ENCODE measurements around the gene TENM3. TPM values are rescaled to one million over a fixed set of nuclear protein-coding genes. Genes with fewer than 3 reads are reported as not detected.

Gene TENM3
- total RNA-seq, 1 donor = 14.0 TPM

DNA sequence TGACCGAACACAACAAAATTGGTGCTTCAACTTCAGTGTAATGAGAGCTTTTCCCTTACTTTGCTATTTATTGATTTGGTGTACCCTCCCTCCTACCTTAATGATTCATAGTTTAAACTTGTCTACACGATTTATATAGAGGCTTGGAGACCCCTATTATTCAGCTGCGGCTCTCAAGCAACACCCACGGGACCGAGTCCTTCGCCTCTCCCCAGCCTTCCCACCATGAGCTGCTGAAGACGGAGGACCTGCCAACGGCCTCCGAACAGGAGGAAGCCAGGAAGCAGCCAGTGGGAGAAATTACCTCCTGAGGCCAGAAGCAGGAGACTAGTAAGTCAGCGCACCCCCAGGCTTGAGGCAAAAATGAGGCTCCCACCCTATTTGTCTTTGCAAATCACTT, 595.3 kb downstream of the TENM3 start:
- DNase-seq (ENCODE audit: low read depth) = no peak
- TF ChIP-seq, protein P1, sequence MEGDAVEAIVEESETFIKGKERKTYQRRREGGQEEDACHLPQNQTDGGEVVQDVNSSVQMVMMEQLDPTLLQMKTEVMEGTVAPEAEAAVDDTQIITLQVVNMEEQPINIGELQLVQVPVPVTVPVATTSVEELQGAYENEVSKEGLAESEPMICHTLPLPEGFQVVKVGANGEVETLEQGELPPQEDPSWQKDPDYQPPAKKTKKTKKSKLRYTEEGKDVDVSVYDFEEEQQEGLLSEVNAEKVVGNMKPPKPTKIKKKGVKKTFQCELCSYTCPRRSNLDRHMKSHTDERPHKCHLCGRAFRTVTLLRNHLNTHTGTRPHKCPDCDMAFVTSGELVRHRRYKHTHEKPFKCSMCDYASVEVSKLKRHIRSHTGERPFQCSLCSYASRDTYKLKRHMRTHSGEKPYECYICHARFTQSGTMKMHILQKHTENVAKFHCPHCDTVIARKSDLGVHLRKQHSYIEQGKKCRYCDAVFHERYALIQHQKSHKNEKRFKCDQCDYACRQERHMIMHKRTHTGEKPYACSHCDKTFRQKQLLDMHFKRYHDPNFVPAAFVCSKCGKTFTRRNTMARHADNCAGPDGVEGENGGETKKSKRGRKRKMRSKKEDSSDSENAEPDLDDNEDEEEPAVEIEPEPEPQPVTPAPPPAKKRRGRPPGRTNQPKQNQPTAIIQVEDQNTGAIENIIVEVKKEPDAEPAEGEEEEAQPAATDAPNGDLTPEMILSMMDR (IDR thresholded peaks at IDR 0.05; ENCODE audit: insufficient read depth, low read length) = no peak
- no peak overlapping the region for H3K4me3 ChIP-seq (ENCODE audit: low read depth, low read length)

DNA sequence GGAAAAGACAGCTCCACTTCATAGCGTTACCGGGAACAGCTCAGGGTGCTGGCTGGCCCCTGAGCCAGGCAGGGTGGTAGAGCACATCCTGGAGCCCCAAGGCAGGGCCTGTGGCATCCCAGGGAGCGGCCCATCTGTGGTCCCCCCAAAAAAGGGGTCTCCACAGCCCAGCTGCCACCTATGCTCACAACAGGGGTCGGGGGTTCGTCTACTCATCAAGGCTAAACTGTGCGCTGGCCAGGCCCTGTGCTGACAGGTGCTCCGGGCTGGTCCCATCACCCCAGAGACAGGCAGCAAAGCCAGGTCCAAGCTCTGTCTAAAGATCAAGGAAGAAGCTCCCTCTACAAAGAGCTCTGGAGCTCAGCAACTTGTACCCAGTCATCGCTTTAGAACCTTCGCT, 596.1 kb downstream of the TENM3 start:
- TF ChIP-seq, protein P1 (IDR thresholded peaks at IDR 0.05; ENCODE audit: insufficient read depth, low read length) = no peak
- no peak for DNase-seq (ENCODE audit: low read depth)
- no peak overlapping the region for H3K4me3 ChIP-seq (ENCODE audit: low read depth, low read length)

DNA sequence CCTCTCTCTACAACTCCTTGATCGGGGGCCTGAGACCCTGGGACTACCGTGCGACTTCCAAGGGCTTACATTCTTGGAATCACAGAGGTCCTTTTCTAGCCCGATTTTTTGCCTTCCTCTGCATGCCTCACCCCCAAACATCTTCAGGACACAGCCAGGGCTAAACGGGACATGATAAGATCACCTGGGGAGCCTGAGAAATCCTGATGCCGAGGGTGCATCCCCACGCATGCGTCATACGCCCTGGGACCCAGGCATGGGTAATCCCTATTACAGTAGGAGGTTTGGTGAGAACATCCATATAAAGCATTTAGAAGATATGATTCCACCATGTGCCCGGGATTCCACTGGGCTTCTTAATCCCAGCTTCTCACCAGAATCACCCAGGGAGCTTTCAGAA, 596.9 kb downstream of the TENM3 start:
- TF ChIP-seq, protein P1 (IDR thresholded peaks at IDR 0.05; ENCODE audit: insufficient read depth, low read length) = no peak
- DNase-seq (ENCODE audit: low read depth) = no peak
- no peak overlapping the region for H3K4me3 ChIP-seq (ENCODE audit: low read depth, low read length)

DNA sequence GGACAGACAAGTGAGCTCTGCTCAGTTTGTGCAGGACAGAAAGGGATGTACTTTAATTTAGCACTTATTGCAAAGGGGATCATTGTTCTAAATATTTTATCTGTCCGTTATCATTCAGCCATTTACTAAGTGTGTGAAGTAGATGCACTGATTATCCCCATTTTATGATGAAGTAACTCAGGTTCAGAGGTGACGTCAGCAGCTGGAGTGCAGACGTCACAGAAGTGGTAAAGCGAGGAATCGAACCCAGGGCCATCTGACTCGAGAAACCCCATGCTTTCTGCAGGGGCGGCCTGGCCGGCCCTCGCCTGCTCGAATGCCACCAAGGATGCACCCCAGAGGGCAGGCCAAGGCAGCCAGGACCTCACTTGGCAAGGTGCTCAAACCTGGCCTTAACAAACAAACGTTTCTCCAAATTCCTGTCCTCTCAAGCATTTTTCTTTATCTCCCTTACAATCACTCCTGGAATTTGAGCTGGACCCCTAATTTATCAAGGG, 599.0 kb downstream of the TENM3 start:
- H3K4me3 ChIP-seq (ENCODE audit: low read depth, low read length) = no peak overlapping the region

DNA sequence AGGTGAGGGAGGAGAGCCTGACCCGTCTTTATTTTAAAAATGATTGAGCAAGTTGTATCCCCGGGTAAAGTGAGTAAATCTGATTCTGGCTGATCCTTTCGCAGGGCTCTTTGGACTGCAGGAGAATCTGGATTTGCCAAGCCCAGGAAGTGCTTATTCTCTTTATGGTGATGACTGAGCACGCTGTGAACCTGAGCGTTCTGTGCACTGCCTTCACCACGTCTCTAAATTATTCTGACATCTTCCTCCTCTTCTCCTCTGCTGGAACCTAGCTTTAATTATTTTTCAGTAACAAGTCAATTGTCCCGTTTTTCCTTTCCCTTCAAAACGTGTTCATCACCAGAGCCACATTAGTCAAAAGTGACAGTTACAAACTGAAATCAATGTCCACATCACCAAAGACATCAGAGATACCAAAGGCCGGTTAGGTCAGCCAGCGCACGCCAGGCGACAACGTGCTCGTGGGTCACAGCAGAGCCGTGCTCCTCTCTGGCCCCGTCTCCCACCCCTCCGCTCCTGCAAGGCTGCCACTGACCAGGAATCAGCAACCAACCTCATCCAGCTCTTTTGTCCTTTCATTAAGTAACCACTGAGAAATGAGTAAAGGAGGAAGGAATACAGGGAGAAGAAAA, 599.7 kb downstream of the TENM3 start:
- TF ChIP-seq, protein P1 (IDR thresholded peaks at IDR 0.05; ENCODE audit: insufficient read depth, low read length) = no peak
- DNase-seq (ENCODE audit: low read depth) = no peak
- H3K4me3 ChIP-seq (ENCODE audit: low read depth, low read length) = no peak overlapping the region

More for the DNA sequence above, 599.0 kb downstream of the TENM3 start:
- TF ChIP-seq, protein P1 (IDR thresholded peaks at IDR 0.05; ENCODE audit: insufficient read depth, low read length) = no peak
- DNase-seq (ENCODE audit: low read depth) = no peak

DNA sequence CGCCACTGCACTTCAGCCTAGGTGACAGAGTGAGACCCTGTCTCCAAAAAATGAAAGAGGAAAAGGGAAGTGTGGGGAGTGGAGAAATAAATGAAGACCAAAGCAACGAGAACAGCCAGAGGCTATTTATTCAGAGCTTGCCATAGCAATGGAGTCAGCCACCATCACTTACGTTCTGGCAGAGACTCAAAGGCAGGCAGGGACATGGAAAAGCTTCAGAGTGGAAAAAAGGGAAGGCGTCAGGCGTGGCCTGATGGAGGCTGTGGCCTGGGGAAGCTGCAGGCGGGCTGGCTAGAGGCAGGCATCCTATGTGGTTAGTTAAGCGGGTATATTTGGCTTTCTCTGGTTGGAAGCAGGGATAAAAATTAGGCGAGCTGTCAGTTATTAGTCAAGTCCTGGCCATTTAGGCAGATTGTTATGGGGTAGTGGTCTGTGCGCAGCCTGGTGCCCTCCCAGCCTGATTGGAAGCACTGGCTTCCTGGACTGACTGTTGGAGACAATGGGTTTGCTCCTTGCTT, 600.7 kb downstream of the TENM3 start:
- TF ChIP-seq, protein P1 (IDR thresholded peaks at IDR 0.05; ENCODE audit: insufficient read depth, low read length) = no peak
- H3K4me3 ChIP-seq (ENCODE audit: low read depth, low read length) = no peak overlapping the region
- no peak for DNase-seq (ENCODE audit: low read depth)

Measured in fibroblast of the aortic adventitia (primary cell).